PC-3 (cell line): ENCODE measurements around the gene OR2A12. TPM values are rescaled to one million over a fixed set of nuclear protein-coding genes. Genes with fewer than 3 reads are reported as not detected.
"Not testable (repeated sequence)": the region's sequence is repeated elsewhere in the genome, so short reads cannot be mapped to it uniquely, and the experiment has no call there.

Source experiments
- ATAC-seq: fragments of 200-7000 bp; cut with Tn5 transposase; 2 replicates; pipeline ENCODE4 v1.9.1; 2020; ENCODE audit warnings: mild to moderate bottlenecking, moderate library complexity
- BruUV-seq: library from RNA; stranded (reverse); fragments of 400-500 nt; replicated peaks from 2 replicates; lab custom pipeline; 2021; lab: Mats Ljungman, UMichigan
- CTCF ChIA-PET: fragments of 300-600 bp; sonication (Branson Sonifier 250); formaldehyde crosslinking; loops from one replicate; lab custom pipeline; 2022; ENCODE audit warnings: antibody characterized with exemption; lab: Charles Lee
- POLR2A ChIA-PET: fragments of 300-600 bp; sonication (Branson Sonifier 250); formaldehyde crosslinking; loops from one replicate; lab custom pipeline; 2022; ENCODE audit warnings: antibody characterized with exemption; ENCODE audit not compliant: unreplicated experiment; lab: Charles Lee
- DNase-seq: peaks from one replicate; pipeline ENCODE4 v3.0.0-alpha.2; 2015
- H2AFZ ChIP-seq: fragments of 300-600 bp; sonication (generic); 2 replicates; pipeline ENCODE4 v1.6.0; 2016; ENCODE audit warnings: antibody characterized with exemption, low read length
- H3F3A ChIP-seq: fragments of 300-600 bp; sonication (generic); one replicate; pipeline ENCODE4 v1.6.0; 2017; ENCODE audit warnings: antibody characterized with exemption, low read length, control low read depth, mild to moderate bottlenecking; ENCODE audit not compliant: unreplicated experiment
- H3K27ac ChIP-seq: fragments of 300-600 bp; sonication (generic); 2 replicates; pipeline ENCODE4 v1.5.1; 2016; ENCODE audit warnings: mild to moderate bottlenecking, low read length
- H3K27me3 ChIP-seq: fragments of 300-600 bp; sonication (generic); 2 replicates; pipeline ENCODE4 v1.6.1; 2016; ENCODE audit warnings: low read length, mixed read lengths
- H3K36me3 ChIP-seq: fragments of 300-600 bp; sonication (generic); 2 replicates; pipeline ENCODE4 v1.6.1; 2016; ENCODE audit warnings: low read depth, mixed run types, low read length, mixed read lengths
- H3K4me1 ChIP-seq: fragments of 300-600 bp; sonication (generic); 2 replicates; pipeline ENCODE4 v1.5.1; 2016; ENCODE audit warnings: low read length; ENCODE audit not compliant: insufficient read depth
- H3K4me2 ChIP-seq: fragments of 300-600 bp; sonication (generic); 2 replicates; pipeline ENCODE4 v1.6.0; 2016; ENCODE audit warnings: low read length
- H3K4me3 ChIP-seq: fragments of 300-600 bp; sonication (generic); 2 replicates; pipeline ENCODE4 v1.5.1; 2016; ENCODE audit warnings: mild to moderate bottlenecking, low read length, mixed read lengths
- H3K79me2 ChIP-seq: fragments of 300-600 bp; sonication (generic); 2 replicates; pipeline ENCODE4 v1.6.1; 2017; ENCODE audit warnings: low read length, mixed read lengths
- H3K9ac ChIP-seq: fragments of 300-600 bp; sonication (generic); 2 replicates; pipeline ENCODE4 v1.6.0; 2016; ENCODE audit warnings: mild to moderate bottlenecking, low read length
- H3K9me2 ChIP-seq: fragments of 300-600 bp; sonication (generic); replicated peaks from 2 replicates; pipeline ENCODE4 v1.6.1; 2016; ENCODE audit warnings: mixed run types, low read length, mixed read lengths
- H3K9me3 ChIP-seq: fragments of 300-600 bp; sonication (generic); 2 replicates; pipeline ENCODE4 v1.6.1; 2016; ENCODE audit warnings: low read length, mixed read lengths
- H4K20me1 ChIP-seq: fragments of 300-600 bp; sonication (generic); 2 replicates; pipeline ENCODE4 v1.6.1; 2016; ENCODE audit warnings: low read length, mixed read lengths
- EZH2 ChIP-seq: fragments of 300-600 bp; sonication (generic); IDR thresholded peaks from one replicate; pipeline ENCODE4 v1.6.1; 2017; ENCODE audit warnings: antibody characterized with exemption, mild to moderate bottlenecking, low read length; ENCODE audit not compliant: unreplicated experiment
- EZH2phosphoT487 ChIP-seq: fragments of 300-600 bp; sonication (generic); IDR thresholded peaks from 2 replicates; pipeline ENCODE4 v1.6.1; 2018; ENCODE audit warnings: mild to moderate bottlenecking, antibody characterized with exemption, low read length, borderline replicate concordance
- intact Hi-C: fragments of 100-400 bp; cut with micrococcal nuclease; formaldehyde crosslinking; loops from 2 replicates; pipeline ENCODE4 v1.9.0; 2023
- total RNA-seq: library from RNA; depleted of rRNA; stranded (reverse); fragments of >200 nt; gene quantifications from 2 replicates; pipeline ENCODE4 v1.2.3, GENCODE V29; 2014
- TF ChIP-seq, protein P1 (sequence below): fragments of 300-600 bp; sonication (generic); conservative IDR thresholded peaks from 2 replicates; pipeline ENCODE4 v1.5.1; 2017; ENCODE audit warnings: antibody characterized with exemption, low read depth, mild to moderate bottlenecking, low read length

OR2A12 gene
- total RNA-seq, 1 experiment from 2014 or later, result not detected

- POLR2A ChIA-PET, result no interaction called here
- Histone ChIP-seq H3F3A (no peaks in the 10 kb centered on the region), H4K20me1 (no peaks in the 10 kb centered on the region), H3K27ac (peak overlapping the region; percentile 72), H3K79me2 (no peaks in the 10 kb centered on the region), H3K4me2 (peak overlapping the region; percentile 56), H3K9ac (peak overlapping the region; percentile 27), H3K36me3 (no peaks in the 10 kb centered on the region), H3K4me3 (no peak overlapping the region), H2AFZ (peak overlapping the region; percentile 21; the same call in 1 of the 2 replicates), H3K27me3 (no peaks in the 10 kb centered on the region), H3K9me2 (no peaks in the 10 kb centered on the region), H3K4me1 (peaks cover 25% of the 10 kb centered on the region), H3K9me3 (no peaks in the 10 kb centered on the region)
- ATAC-seq (no peak), DNase-seq (peak; percentile 26)
- CTCF ChIA-PET, result interaction anchor here (2.1 kb wide), 1 partner anchor 79 kb away, joined by 4 read pairs; no protein-coding TSS in a partner anchor
- TF ChIP-seq EZH2 (no peak), EZH2phosphoT487 (no peak)
- TF ChIP-seq, protein P1, sequence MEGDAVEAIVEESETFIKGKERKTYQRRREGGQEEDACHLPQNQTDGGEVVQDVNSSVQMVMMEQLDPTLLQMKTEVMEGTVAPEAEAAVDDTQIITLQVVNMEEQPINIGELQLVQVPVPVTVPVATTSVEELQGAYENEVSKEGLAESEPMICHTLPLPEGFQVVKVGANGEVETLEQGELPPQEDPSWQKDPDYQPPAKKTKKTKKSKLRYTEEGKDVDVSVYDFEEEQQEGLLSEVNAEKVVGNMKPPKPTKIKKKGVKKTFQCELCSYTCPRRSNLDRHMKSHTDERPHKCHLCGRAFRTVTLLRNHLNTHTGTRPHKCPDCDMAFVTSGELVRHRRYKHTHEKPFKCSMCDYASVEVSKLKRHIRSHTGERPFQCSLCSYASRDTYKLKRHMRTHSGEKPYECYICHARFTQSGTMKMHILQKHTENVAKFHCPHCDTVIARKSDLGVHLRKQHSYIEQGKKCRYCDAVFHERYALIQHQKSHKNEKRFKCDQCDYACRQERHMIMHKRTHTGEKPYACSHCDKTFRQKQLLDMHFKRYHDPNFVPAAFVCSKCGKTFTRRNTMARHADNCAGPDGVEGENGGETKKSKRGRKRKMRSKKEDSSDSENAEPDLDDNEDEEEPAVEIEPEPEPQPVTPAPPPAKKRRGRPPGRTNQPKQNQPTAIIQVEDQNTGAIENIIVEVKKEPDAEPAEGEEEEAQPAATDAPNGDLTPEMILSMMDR, result no peak
- intact Hi-C loops, result no loop called here
- no TSS peak for BruUV-seq
Observed at GRCh38 chr7:144049491-144049890, 36.6 kb upstream of the OR2A12 start.

DNA sequence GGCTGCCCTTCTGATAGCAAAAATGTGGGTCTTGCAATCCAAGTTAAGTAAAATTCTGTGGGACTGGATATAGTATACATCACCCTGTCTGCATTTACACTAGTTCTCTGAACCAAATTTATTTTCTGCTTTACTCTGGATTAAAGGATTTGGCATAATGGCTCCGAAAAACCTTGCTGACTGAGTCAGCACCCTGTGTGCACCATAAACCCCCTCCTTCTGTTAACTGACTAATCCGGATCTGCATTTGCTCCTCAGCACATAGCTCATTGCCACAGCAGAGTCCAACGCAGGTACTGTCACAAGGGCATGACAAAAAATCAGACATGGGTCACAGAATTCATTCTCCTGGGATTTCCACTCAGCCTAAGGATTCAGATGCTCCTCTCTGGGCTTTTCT is 36.0 kb upstream of the OR2A12 start:
- no peaks in the 10 kb centered on the region for H3K9me3 ChIP-seq
- H3K79me2 ChIP-seq, result no peaks in the 10 kb centered on the region
- TF ChIP-seq, protein P1, result no peak
- no peak for TF ChIP-seq EZH2phosphoT487
- no peak for TF ChIP-seq EZH2
- DNase-seq (peak; percentile 65), ATAC-seq (peak; percentile 93)
- H3K4me1 ChIP-seq, result peaks cover 25% of the 10 kb centered on the region
- H3K9ac ChIP-seq, result peak overlapping the region; percentile 27
- no peaks in the 10 kb centered on the region for H3K9me2 ChIP-seq
- no peaks in the 10 kb centered on the region for H3K36me3 ChIP-seq
- CTCF ChIA-PET, result interaction anchor here (2.1 kb wide), 1 partner anchor 78 kb away, joined by 4 read pairs; no protein-coding TSS in a partner anchor
- H3K27ac ChIP-seq, result peak overlapping the region; percentile 72
- POLR2A ChIA-PET, result interaction anchor here (0.6 kb wide), 1 partner anchor 141 kb away, joined by 9 read pairs; no protein-coding TSS in a partner anchor
- BruUV-seq, result no TSS peak
- H3K27me3 ChIP-seq, result no peaks in the 10 kb centered on the region
- peak overlapping the region; percentile 21; the same call in 1 of the 2 replicates for H2AFZ ChIP-seq
- peak overlapping the region; percentile 56 for H3K4me2 ChIP-seq
- intact Hi-C loops, result no loop called here
- no peaks in the 10 kb centered on the region for H3F3A ChIP-seq
- no peaks in the 10 kb centered on the region for H4K20me1 ChIP-seq
- no peak overlapping the region; the same call in 1 of the 2 replicates for H3K4me3 ChIP-seq

DNA sequence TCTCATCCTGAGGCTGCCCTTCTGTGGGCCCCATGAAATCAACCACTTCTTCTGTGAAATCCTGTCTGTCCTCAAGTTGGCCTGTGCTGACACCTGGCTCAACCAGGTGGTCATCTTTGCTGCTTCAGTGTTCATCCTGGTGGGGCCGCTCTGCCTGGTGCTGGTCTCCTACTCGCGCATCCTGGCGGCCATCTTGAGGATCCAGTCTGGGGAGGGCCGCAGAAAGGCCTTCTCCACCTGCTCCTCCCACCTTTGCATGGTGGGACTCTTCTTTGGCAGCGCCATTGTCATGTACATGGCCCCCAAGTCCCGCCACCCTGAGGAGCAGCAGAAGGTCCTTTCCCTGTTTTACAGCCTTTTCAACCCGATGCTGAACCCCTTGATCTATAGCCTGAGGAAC is 35.2 kb upstream of the OR2A12 start:
- BruUV-seq, H2AFZ ChIP-seq, CTCF ChIA-PET, ATAC-seq, H3K27me3 ChIP-seq, H3F3A ChIP-seq, POLR2A ChIA-PET, DNase-seq, H4K20me1 ChIP-seq, H3K9me2 ChIP-seq, H3K9ac ChIP-seq, H3K4me2 ChIP-seq, H3K9me3 ChIP-seq, intact Hi-C loops, H3K79me2 ChIP-seq, H3K36me3 ChIP-seq, H3K4me3 ChIP-seq: not testable (repeated sequence)
- Histone ChIP-seq H3K4me1 (peaks cover 25% of the 10 kb centered on the region), H3K27ac (peak overlapping the region; percentile 72; the same call in 1 of the 2 replicates)
